ENCODE measurements around the gene HOXB3.

- TF ChIP-seq CTCF (IDR thresholded peaks at IDR 0.05) (no peak), POLR2A (IDR thresholded peaks at IDR 0.05) (no peak), EP300 (IDR thresholded peaks at IDR 0.05) (no peak)
These were observed 6.9 kb upstream of the HOXB3 start for GRCh38 chr17:48596735-48597527.
